ENCODE measurements around the gene MLLT6.

DNA sequence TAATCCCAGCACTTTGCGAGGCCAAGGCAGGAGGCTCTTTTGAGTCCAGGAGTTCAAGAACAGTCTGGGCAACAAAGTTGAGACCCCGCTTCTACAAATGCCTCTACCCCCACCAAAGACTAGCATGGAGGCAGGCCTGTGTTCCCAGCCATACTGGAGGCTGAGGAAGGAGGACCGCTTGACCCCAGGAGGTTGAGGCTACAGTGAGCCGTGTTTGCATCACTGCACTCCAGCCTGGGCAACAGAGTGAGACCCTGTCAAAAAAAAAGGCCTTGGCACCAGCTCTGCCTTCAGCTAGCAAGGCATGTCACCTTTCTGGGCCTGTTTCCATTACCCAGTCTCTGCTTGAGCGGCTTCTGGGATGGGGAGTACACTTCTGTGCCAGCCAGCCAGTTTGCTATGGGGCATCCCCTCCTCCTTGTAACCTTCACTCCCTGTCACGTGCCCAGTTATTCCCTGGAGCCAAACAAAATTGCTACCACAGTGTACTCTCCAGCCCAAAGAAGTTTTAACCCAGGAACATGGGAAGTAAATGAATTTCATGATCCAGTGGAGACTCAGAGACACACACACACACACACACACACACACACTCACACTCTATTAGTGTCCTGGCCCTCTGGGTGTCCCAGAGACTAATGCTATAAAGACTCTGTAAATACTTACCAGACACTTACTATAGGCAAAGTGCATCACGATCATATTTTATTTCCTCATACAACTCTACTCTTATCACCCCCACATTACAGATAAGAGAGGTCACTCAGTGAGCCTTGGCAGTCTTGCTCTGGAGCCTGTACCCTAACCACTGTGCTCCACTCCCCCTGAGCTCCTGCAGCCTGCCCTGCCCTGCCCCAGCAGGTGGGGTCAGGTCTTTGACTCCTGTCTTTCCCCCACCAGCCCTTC is 27.6 kb downstream of the MLLT6 start:
- TF ChIP-seq, protein P1, sequence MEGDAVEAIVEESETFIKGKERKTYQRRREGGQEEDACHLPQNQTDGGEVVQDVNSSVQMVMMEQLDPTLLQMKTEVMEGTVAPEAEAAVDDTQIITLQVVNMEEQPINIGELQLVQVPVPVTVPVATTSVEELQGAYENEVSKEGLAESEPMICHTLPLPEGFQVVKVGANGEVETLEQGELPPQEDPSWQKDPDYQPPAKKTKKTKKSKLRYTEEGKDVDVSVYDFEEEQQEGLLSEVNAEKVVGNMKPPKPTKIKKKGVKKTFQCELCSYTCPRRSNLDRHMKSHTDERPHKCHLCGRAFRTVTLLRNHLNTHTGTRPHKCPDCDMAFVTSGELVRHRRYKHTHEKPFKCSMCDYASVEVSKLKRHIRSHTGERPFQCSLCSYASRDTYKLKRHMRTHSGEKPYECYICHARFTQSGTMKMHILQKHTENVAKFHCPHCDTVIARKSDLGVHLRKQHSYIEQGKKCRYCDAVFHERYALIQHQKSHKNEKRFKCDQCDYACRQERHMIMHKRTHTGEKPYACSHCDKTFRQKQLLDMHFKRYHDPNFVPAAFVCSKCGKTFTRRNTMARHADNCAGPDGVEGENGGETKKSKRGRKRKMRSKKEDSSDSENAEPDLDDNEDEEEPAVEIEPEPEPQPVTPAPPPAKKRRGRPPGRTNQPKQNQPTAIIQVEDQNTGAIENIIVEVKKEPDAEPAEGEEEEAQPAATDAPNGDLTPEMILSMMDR (IDR thresholded peaks at IDR 0.05): no peak
- TF ChIP-seq EZH2 (IDR thresholded peaks at IDR 0.05): no peak
